ENCODE results near the gene TTN. TPM values are rescaled to one million over a fixed set of nuclear protein-coding genes. Genes with fewer than 3 reads are reported as not detected.
A peak's percentile ranks its signal among the peaks of the same experiment; 100 is the strongest.

The TTN gene
- total and polyA plus RNA-seq, 7 experiments from 2014 or later, result 3.1 to 45.5 (median 36.9) TPM

- ATAC-seq (no peak), DNase-seq (no peak)
- Mint-ChIP-seq H3K9me3 (peaks cover 0 to 3% (median 0%) of the 10 kb centered on the region in 11 donors), H3K4me1 (no peaks in the 10 kb centered on the region), H3K27ac (no peak overlapping the region), H3K27me3 (no peaks in the 10 kb centered on the region), H3K36me3 (peaks cover 0 to 87% (median 70%) of the 10 kb centered on the region in 5 donors), H3K4me3 (no peak overlapping the region)
- Histone ChIP-seq H3K36me3 (ENCODE audit: control insufficient read depth in 2 of 3, insufficient read depth in 3 of 3, low read length in 3 of 3) (peaks cover 0 to 52% (median 0%) of the 10 kb centered on the region in 3 experiments), H3K27ac (ENCODE audit: low read depth, low read length) (no peak overlapping the region), H3K27me3 (ENCODE audit: control insufficient read depth in 2 of 2, insufficient read depth in 2 of 2, low read length in 2 of 2) (no peaks in the 10 kb centered on the region), H3K4me3 (ENCODE audit: low read length) (no peak overlapping the region), H3K9me3 (ENCODE audit: control insufficient read depth in 2 of 3, low read length in 3 of 3) (no peaks in the 10 kb centered on the region), H3K4me1 (ENCODE audit: control insufficient read depth in 2 of 2, insufficient read depth in 2 of 2, low read length in 2 of 2) (no peaks in the 10 kb centered on the region)
- POLR2A ChIA-PET, result no interaction called here
- CTCF ChIA-PET, result no interaction called here
- intact Hi-C loops (cut with micrococcal nuclease), result no loop called here
Observed at GRCh38 chr2:178718988-178719387, 88.2 kb downstream of the TTN start.

DNA sequence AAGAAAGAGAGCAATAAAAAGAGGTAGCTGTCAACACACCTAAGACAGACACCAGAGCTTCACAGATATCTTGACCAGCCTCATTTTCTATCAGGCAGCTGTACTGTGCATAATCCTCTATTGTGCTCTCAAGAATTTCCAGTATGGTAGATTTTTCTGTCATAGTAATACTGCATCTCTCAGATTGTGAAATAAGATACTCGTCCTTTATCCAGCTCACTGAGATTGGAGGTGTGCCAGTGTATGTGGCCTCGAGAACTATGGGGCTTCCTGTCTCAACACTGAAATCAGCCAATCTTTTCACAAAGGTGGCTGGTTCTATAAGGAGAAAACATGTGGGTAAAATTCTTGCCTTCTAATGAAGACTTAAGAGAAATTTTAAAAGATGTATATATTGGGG, 88.9 kb downstream of the TTN start:
- no peak for DNase-seq
- H3K36me3 Mint-ChIP-seq, result peaks cover 0 to 87% (median 70%) of the 10 kb centered on the region in 5 donors
- CTCF ChIA-PET, result no interaction called here

DNA sequence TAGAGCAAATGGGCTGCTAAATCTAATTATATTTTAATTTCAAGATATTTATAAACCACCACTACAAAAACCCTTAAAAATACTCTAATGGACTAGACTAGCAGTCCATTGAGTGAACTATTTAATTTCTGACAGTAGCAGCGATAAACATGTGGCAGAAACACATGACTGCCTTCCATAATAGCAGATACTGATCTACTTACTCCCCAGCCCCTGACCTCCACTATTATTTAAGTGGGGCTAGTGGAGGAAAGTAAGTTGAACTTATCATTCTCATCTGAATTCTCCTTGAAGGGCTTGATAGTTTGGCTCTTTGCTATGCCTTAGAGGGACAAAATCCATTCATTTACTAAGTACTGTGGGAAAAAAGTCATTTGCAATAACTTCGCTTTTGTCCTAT, 90.8 kb downstream of the TTN start:
- Mint-ChIP-seq H3K4me1 (no peaks in the 10 kb centered on the region), H3K36me3 (peaks cover 0 to 84% (median 70%) of the 10 kb centered on the region in 5 donors), H3K27me3 (no peaks in the 10 kb centered on the region), H3K9me3 (peaks cover 0 to 1% (median 0%) of the 10 kb centered on the region in 11 donors), H3K4me3 (no peak overlapping the region), H3K27ac (no peak overlapping the region)
- H3K9me3 ChIP-seq (ENCODE audit: control insufficient read depth in 2 of 3, low read length in 3 of 3), result no peaks in the 10 kb centered on the region
- CTCF ChIA-PET, result no interaction called here
- ATAC-seq, result no peak
- no peaks in the 10 kb centered on the region for H3K27me3 ChIP-seq (ENCODE audit: control insufficient read depth in 2 of 2, insufficient read depth in 2 of 2, low read length in 2 of 2)
- DNase-seq, result no peak
- H3K4me3 ChIP-seq (ENCODE audit: low read length), result no peak overlapping the region
- intact Hi-C loops (cut with micrococcal nuclease), result no loop called here
- no peaks in the 10 kb centered on the region for H3K4me1 ChIP-seq (ENCODE audit: control insufficient read depth in 2 of 2, insufficient read depth in 2 of 2, low read length in 2 of 2)
- H3K27ac ChIP-seq (ENCODE audit: low read depth, low read length), result no peak overlapping the region
- peaks cover 0 to 67% (median 4%) of the 10 kb centered on the region in 3 experiments for H3K36me3 ChIP-seq (ENCODE audit: control insufficient read depth in 2 of 3, insufficient read depth in 3 of 3, low read length in 3 of 3)
- POLR2A ChIA-PET, result no interaction called here

More for the DNA sequence above, 88.9 kb downstream of the TTN start:
- H3K4me3 Mint-ChIP-seq, result no peak overlapping the region
- H3K27me3 Mint-ChIP-seq, result no peaks in the 10 kb centered on the region
- H3K4me1 Mint-ChIP-seq, result no peaks in the 10 kb centered on the region
- H3K4me1 ChIP-seq (ENCODE audit: control insufficient read depth in 2 of 2, insufficient read depth in 2 of 2, low read length in 2 of 2), result no peaks in the 10 kb centered on the region
- POLR2A ChIA-PET, result no interaction called here
- peak overlapping the region in 1 of 9 donors; percentile 74 for H3K27ac Mint-ChIP-seq
- H3K27ac ChIP-seq (ENCODE audit: low read depth, low read length), result no peak overlapping the region
- peaks cover 0 to 56% (median 0%) of the 10 kb centered on the region in 3 experiments for H3K36me3 ChIP-seq (ENCODE audit: control insufficient read depth in 2 of 3, insufficient read depth in 3 of 3, low read length in 3 of 3)
- H3K9me3 Mint-ChIP-seq, result peaks cover 0 to 1% (median 0%) of the 10 kb centered on the region in 11 donors
- H3K27me3 ChIP-seq (ENCODE audit: control insufficient read depth in 2 of 2, insufficient read depth in 2 of 2, low read length in 2 of 2), result no peaks in the 10 kb centered on the region
- no peak for ATAC-seq
- no peak overlapping the region for H3K4me3 ChIP-seq (ENCODE audit: low read length)
- intact Hi-C loops (cut with micrococcal nuclease), result no loop called here
- no peaks in the 10 kb centered on the region for H3K9me3 ChIP-seq (ENCODE audit: control insufficient read depth in 2 of 3, low read length in 3 of 3)

- DNase-seq, result no peak
- Mint-ChIP-seq H3K27ac (no peak overlapping the region), H3K4me1 (no peaks in the 10 kb centered on the region), H3K36me3 (peaks cover 0 to 85% (median 65%) of the 10 kb centered on the region in 5 donors), H3K27me3 (no peaks in the 10 kb centered on the region), H3K4me3 (no peak overlapping the region), H3K9me3 (peaks cover 0 to 1% (median 0%) of the 10 kb centered on the region in 11 donors)
- intact Hi-C loops (cut with micrococcal nuclease), result no loop called here
- Histone ChIP-seq H3K4me1 (ENCODE audit: control insufficient read depth in 2 of 2, insufficient read depth in 2 of 2, low read length in 2 of 2) (no peaks in the 10 kb centered on the region), H3K27ac (ENCODE audit: low read depth, low read length) (no peak overlapping the region), H3K4me3 (ENCODE audit: low read length) (no peak overlapping the region), H3K27me3 (ENCODE audit: control insufficient read depth in 2 of 2, insufficient read depth in 2 of 2, low read length in 2 of 2) (no peaks in the 10 kb centered on the region), H3K9me3 (ENCODE audit: control insufficient read depth in 2 of 3, low read length in 3 of 3) (no peaks in the 10 kb centered on the region), H3K36me3 (ENCODE audit: control insufficient read depth in 2 of 3, insufficient read depth in 3 of 3, low read length in 3 of 3) (peaks cover 0 to 74% (median 4%) of the 10 kb centered on the region in 3 experiments)
- ChIA-PET CTCF (no interaction called here), POLR2A (no interaction called here)
- no peak for ATAC-seq
Observed at GRCh38 chr2:178715366-178715765, 91.9 kb downstream of the TTN start.

- ATAC-seq, result no peak
- peaks cover 0 to 62% (median 0%) of the 10 kb centered on the region in 3 experiments for H3K36me3 ChIP-seq (ENCODE audit: control insufficient read depth in 2 of 3, insufficient read depth in 3 of 3, low read length in 3 of 3)
Observed at GRCh38 chr2:178707476-178707875, 99.7 kb downstream of the TTN start.

GRCh38 chr2:178704876-178705275, 102.3 kb downstream of the TTN start:
- Mint-ChIP-seq H3K4me3 (no peak overlapping the region), H3K27me3 (no peaks in the 10 kb centered on the region), H3K9me3 (no peaks in the 10 kb centered on the region), H3K27ac (no peak overlapping the region), H3K36me3 (peaks cover 0 to 49% (median 23%) of the 10 kb centered on the region in 5 donors), H3K4me1 (peaks cover 0 to 4% (median 2%) of the 10 kb centered on the region in 7 donors)
- H3K4me3 ChIP-seq (ENCODE audit: low read length), result no peak overlapping the region
- DNase-seq (no peak), ATAC-seq (no peak)
- intact Hi-C loops (cut with micrococcal nuclease), result no loop called here
- no peaks in the 10 kb centered on the region for H3K4me1 ChIP-seq (ENCODE audit: control insufficient read depth in 2 of 2, insufficient read depth in 2 of 2, low read length in 2 of 2)
- CTCF ChIA-PET, result no interaction called here
- POLR2A ChIA-PET, result interaction anchor here (0.7 kb wide), 1 partner anchor 13 kb away, joined by 4 read pairs; no protein-coding TSS in a partner anchor
- H3K36me3 ChIP-seq (ENCODE audit: control insufficient read depth in 2 of 3, insufficient read depth in 3 of 3, low read length in 3 of 3), result peaks cover 0 to 43% (median 0%) of the 10 kb centered on the region in 3 experiments
- H3K9me3 ChIP-seq (ENCODE audit: control insufficient read depth in 2 of 3, low read length in 3 of 3), result no peaks in the 10 kb centered on the region
- H3K27ac ChIP-seq (ENCODE audit: low read depth, low read length), result no peak overlapping the region
- H3K27me3 ChIP-seq (ENCODE audit: control insufficient read depth in 2 of 2, insufficient read depth in 2 of 2, low read length in 2 of 2), result no peaks in the 10 kb centered on the region

More at GRCh38 chr2:178707476-178707875, 99.7 kb downstream of the TTN start:
- ChIA-PET CTCF (no interaction called here), POLR2A (no interaction called here)
- Histone ChIP-seq H3K9me3 (ENCODE audit: control insufficient read depth in 2 of 3, low read length in 3 of 3) (no peaks in the 10 kb centered on the region), H3K4me3 (ENCODE audit: low read length) (no peak overlapping the region), H3K27me3 (ENCODE audit: control insufficient read depth in 2 of 2, insufficient read depth in 2 of 2, low read length in 2 of 2) (no peaks in the 10 kb centered on the region), H3K27ac (ENCODE audit: low read depth, low read length) (no peak overlapping the region), H3K4me1 (ENCODE audit: control insufficient read depth in 2 of 2, insufficient read depth in 2 of 2, low read length in 2 of 2) (no peaks in the 10 kb centered on the region)
- H3K9me3 Mint-ChIP-seq, result no peaks in the 10 kb centered on the region
- no peak for DNase-seq
- intact Hi-C loops (cut with micrococcal nuclease), result no loop called here
- no peaks in the 10 kb centered on the region for H3K27me3 Mint-ChIP-seq
- no peak overlapping the region for H3K27ac Mint-ChIP-seq
- H3K4me1 Mint-ChIP-seq, result no peaks in the 10 kb centered on the region
- H3K4me3 Mint-ChIP-seq, result no peak overlapping the region
- H3K36me3 Mint-ChIP-seq, result peaks cover 0 to 58% (median 32%) of the 10 kb centered on the region in 5 donors

- Histone ChIP-seq H3K9me3 (ENCODE audit: control insufficient read depth in 2 of 3, low read length in 3 of 3) (no peaks in the 10 kb centered on the region), H3K27me3 (ENCODE audit: control insufficient read depth in 2 of 2, insufficient read depth in 2 of 2, low read length in 2 of 2) (no peaks in the 10 kb centered on the region), H3K4me1 (ENCODE audit: control insufficient read depth in 2 of 2, insufficient read depth in 2 of 2, low read length in 2 of 2) (no peaks in the 10 kb centered on the region), H3K27ac (ENCODE audit: low read depth, low read length) (no peak overlapping the region), H3K4me3 (ENCODE audit: low read length) (no peak overlapping the region), H3K36me3 (ENCODE audit: control insufficient read depth in 2 of 3, insufficient read depth in 3 of 3, low read length in 3 of 3) (peaks cover 0 to 28% (median 0%) of the 10 kb centered on the region in 3 experiments)
- H3K27ac Mint-ChIP-seq, result no peak overlapping the region
- no peak overlapping the region for H3K4me3 Mint-ChIP-seq
- no peaks in the 10 kb centered on the region for H3K9me3 Mint-ChIP-seq
- intact Hi-C loops (cut with micrococcal nuclease), result no loop called here
- H3K27me3 Mint-ChIP-seq, result no peaks in the 10 kb centered on the region
- peaks cover 0 to 4% (median 2%) of the 10 kb centered on the region in 7 donors for H3K4me1 Mint-ChIP-seq
- ChIA-PET CTCF (no interaction called here), POLR2A (no interaction called here)
- peaks cover 0 to 50% (median 31%) of the 10 kb centered on the region in 5 donors for H3K36me3 Mint-ChIP-seq
- DNase-seq (no peak), ATAC-seq (no peak)
Observed at GRCh38 chr2:178702361-178702760, 104.9 kb downstream of the TTN start.

All from naive thymus-derived CD4-positive, alpha-beta T cell (primary cell).